HEK293 (cell line): Measurements from ENCODE around the gene SLC25A1.

Experiments
- CTCF ChIA-PET: fragments of 350-600 bp; formaldehyde crosslinking; extraction: SDS; loops from one replicate; lab custom pipeline; 2021; ENCODE audit warnings: antibody characterized with exemption; lab: Yijun Ruan, JAX
- POLR2A ChIA-PET: fragments of 300-600 bp; formaldehyde crosslinking; extraction: SDS; loops from one replicate; lab custom pipeline; 2020; ENCODE audit warnings: antibody characterized with exemption, inconsistent platforms; lab: Yijun Ruan, JAX
- H3K27ac ChIP-seq: fragments of 200-500 bp; sonication (Bioruptor generic); 2 replicates; pipeline ENCODE4 v1.5.1; 2014; ENCODE audit warnings: low read depth, low read length, control low read depth, inconsistent platforms; ENCODE audit errors: extremely low read depth
- H3K36me3 ChIP-seq, 2 experiments: fragments of 200-500 bp in 1 of 2; sonication (Bioruptor generic) in 1 of 2; 1 replicate in 1 of 2; 2 replicates in 1 of 2; pipeline ENCODE4 v1.5.1; 2014 to 2017; ENCODE audit warnings: inconsistent platforms in 2 of 2, low read length in 2 of 2; ENCODE audit not compliant: control insufficient read depth in 2 of 2, insufficient read depth in 1 of 2
- H3K4me1 ChIP-seq: fragments of 200-500 bp; sonication (Bioruptor generic); 2 replicates; pipeline ENCODE4 v1.5.1; 2014; ENCODE audit warnings: mild to moderate bottlenecking, low read length, inconsistent platforms; ENCODE audit not compliant: control insufficient read depth, insufficient read depth
- H3K4me3 ChIP-seq: 2 replicates; pipeline ENCODE4 v1.5.1; 2011; ENCODE audit warnings: low read depth, mild to moderate bottlenecking, control low read depth, low read length, moderate library complexity
- H3K9me3 ChIP-seq: fragments of 200-500 bp; sonication (Bioruptor generic); 2 replicates; pipeline ENCODE4 v1.5.1; 2014; ENCODE audit warnings: low read depth, low read length, inconsistent platforms; ENCODE audit not compliant: control insufficient read depth, insufficient read depth
- FEZF1 ChIP-seq: fragments of 450-650 bp; formaldehyde crosslinking; IDR thresholded peaks from 2 replicates; pipeline ENCODE4 v1.5.1; 2016; ENCODE audit warnings: missing biosample characterization, missing genetic modification characterization
- INSM2 ChIP-seq: fragments of 450-650 bp; formaldehyde crosslinking; IDR thresholded peaks from 2 replicates; pipeline ENCODE4 v1.5.1; 2016; ENCODE audit warnings: missing biosample characterization, missing genetic modification characterization
- PRDM4 ChIP-seq: fragments of 450-650 bp; formaldehyde crosslinking; IDR thresholded peaks from 2 replicates; pipeline ENCODE4 v1.5.1; 2017; ENCODE audit warnings: missing biosample characterization, missing genetic modification characterization
- YY1 ChIP-seq: fragments of 450-650 bp; formaldehyde crosslinking; IDR thresholded peaks from 2 replicates; pipeline ENCODE4 v1.5.1; 2018; ENCODE audit warnings: missing biosample characterization, missing genetic modification characterization
- ZBTB11 ChIP-seq: fragments of 450-650 bp; formaldehyde crosslinking; conservative IDR thresholded peaks from 2 replicates; pipeline ENCODE4 v1.5.1; 2016; ENCODE audit warnings: low read depth, missing biosample characterization, missing genetic modification characterization
- ZFP3 ChIP-seq: fragments of 450-650 bp; formaldehyde crosslinking; IDR thresholded peaks from 2 replicates; pipeline ENCODE4 v1.5.1; 2016; ENCODE audit warnings: low read depth, missing biosample characterization, missing genetic modification characterization
- ZNF223 ChIP-seq: fragments of 450-650 bp; formaldehyde crosslinking; IDR thresholded peaks from 2 replicates; pipeline ENCODE4 v1.5.1; 2016; ENCODE audit warnings: missing biosample characterization, missing genetic modification characterization
- ZNF335 ChIP-seq: fragments of 450-650 bp; formaldehyde crosslinking; conservative IDR thresholded peaks from 2 replicates; pipeline ENCODE4 v1.5.1; 2016; ENCODE audit warnings: missing biosample characterization, missing genetic modification characterization
- ZNF341 ChIP-seq: fragments of 450-650 bp; formaldehyde crosslinking; IDR thresholded peaks from 2 replicates; pipeline ENCODE4; 2016; ENCODE audit warnings: low read depth, missing biosample characterization, missing genetic modification characterization
- ZNF544 ChIP-seq: fragments of 450-650 bp; formaldehyde crosslinking; IDR thresholded peaks from 2 replicates; pipeline ENCODE4 v1.5.0; 2017; ENCODE audit warnings: missing biosample characterization, missing genetic modification characterization
- ZNF704 ChIP-seq: fragments of 450-650 bp; formaldehyde crosslinking; IDR thresholded peaks from 2 replicates; pipeline ENCODE4 v1.5.1; 2016; ENCODE audit warnings: missing biosample characterization, missing genetic modification characterization
- ZSCAN4 ChIP-seq: fragments of 450-650 bp; formaldehyde crosslinking; IDR thresholded peaks from 2 replicates; pipeline ENCODE4 v1.5.1; 2017; ENCODE audit warnings: missing biosample characterization, missing genetic modification characterization

SLC25A1 gene

GRCh38 chr22:19129871-19130270 lies 48.7 kb downstream of the SLC25A1 start:
- ChIA-PET POLR2A (interaction anchor here (0.8 kb wide), 1 partner anchor 22 kb away, joined by 4 read pairs; no protein-coding TSS in a partner anchor), CTCF (interaction anchor here (2.8 kb wide), 1 partner anchor 15 kb away, joined by 12 read pairs; the partner anchor contains the start of gene ESS2)

More at GRCh38 chr22:19129871-19130270, 48.7 kb downstream of the SLC25A1 start:
- Histone ChIP-seq H3K9me3 (no peaks in the 10 kb centered on the region), H3K4me3 (no peak overlapping the region), H3K4me1 (no peaks in the 10 kb centered on the region), H3K36me3 (peaks cover 0 to 42% of the 10 kb centered on the region in 2 experiments; a peak in 1 of 3 replicates), H3K27ac (no peak overlapping the region)
- TF ChIP-seq ZFP3 (tag by site-specific recombination) (no peak), INSM2 (no peak), ZSCAN4 (no peak), ZNF704 (tag by site-specific recombination) (no peak), ZNF341 (tag by site-specific recombination) (no peak), ZNF544 (no peak), ZBTB11 (tag by site-specific recombination) (no peak), ZNF335 (tag by site-specific recombination) (no peak), YY1 (tag by site-specific recombination) (no peak), PRDM4 (tag by site-specific recombination) (no peak), FEZF1 (tag by site-specific recombination) (no peak), ZNF223 (tag by site-specific recombination) (no peak)
